Posterior vena cava (tissue), 2 donors: ENCODE measurements around the gene KATNIP. TPM values are rescaled to one million over a fixed set of nuclear protein-coding genes. Genes with fewer than 3 reads are reported as not detected.
"Not testable (repeated sequence)": the region's sequence is repeated elsewhere in the genome, so short reads cannot be mapped to it uniquely, and the experiment has no call there.

Source experiments
- DNase-seq: peaks from one replicate; pipeline ENCODE4 v3.0.0-alpha.2; 2020; ENCODE audit warnings: low spot score
- intact Hi-C, 2 donors: fragments of 100-400 bp; cut with DNase I; formaldehyde crosslinking; loops; one replicate each; pipeline versions ENCODE4 v1.14.1 to v1.14.2; 2022 to 2023
- total RNA-seq, 2 donors: library from RNA; stranded (reverse); fragmentation: NEBNext Ultra II Directional; extraction: Animal tissue kit (Norgen Biotek cat#: 25700); gene quantifications; one replicate each; pipeline ENCODE4 v1.2.1, GENCODE V29; 2021
- donor health status: DM: yes; HTN: yes; CAD: no.
- donor health status: DM: yes; HTN: yes; CAD: no.

The KATNIP gene
- total RNA-seq, 2 donors from 2014 or later = 18.2 to 18.3 TPM

GRCh38 chr16:27531826-27532800, 17.8 kb upstream of the KATNIP start:
- no peak for DNase-seq
- intact Hi-C loops = no loop called here

GRCh38 chr16:27534256-27534655, 15.7 kb upstream of the KATNIP start:
- intact Hi-C loops = no loop called here
- DNase-seq = no peak

GRCh38 chr16:27538528-27538927, 11.4 kb upstream of the KATNIP start:
- DNase-seq = no peak
- intact Hi-C loops = no loop called here

GRCh38 chr16:27539120-27539519, 10.8 kb upstream of the KATNIP start:
- DNase-seq = no peak
- intact Hi-C loops = no loop called here

- intact Hi-C loops = no loop called here
These were observed 10.3 kb upstream of the KATNIP start for GRCh38 chr16:27539636-27540035.

GRCh38 chr16:27543801-27544200, 6.1 kb upstream of the KATNIP start:
- DNase-seq = no peak

More at GRCh38 chr16:27539636-27540035, 10.3 kb upstream of the KATNIP start:
- DNase-seq = no peak

GRCh38 chr16:27544671-27545070, 5.3 kb upstream of the KATNIP start:
- DNase-seq = no peak
- intact Hi-C loops = no loop called here

More at GRCh38 chr16:27543801-27544200, 6.1 kb upstream of the KATNIP start:
- intact Hi-C loops = no loop called here

GRCh38 chr16:27547134-27547533, 2.8 kb upstream of the KATNIP start:
- no peak for DNase-seq
- intact Hi-C loops = no loop called here

GRCh38 chr16:27547851-27548250, 2.1 kb upstream of the KATNIP start:
- DNase-seq = no peak
- intact Hi-C loops = no loop called here

GRCh38 chr16:27549464-27549745, 539 bp upstream of the KATNIP start:
- no peak for DNase-seq
- intact Hi-C loops = no loop called here

GRCh38 chr16:27550582-27550920, 607 bp downstream of the KATNIP start:
- intact Hi-C loops = no loop called here
- DNase-seq = no peak

GRCh38 chr16:27551036-27551435, 1.1 kb downstream of the KATNIP start:
- peak; percentile 1 for DNase-seq
- intact Hi-C loops = no loop called here

- no peak for DNase-seq
- intact Hi-C loops = no loop called here
These were observed 6.5 kb downstream of the KATNIP start for GRCh38 chr16:27556471-27556870.

GRCh38 chr16:27558434-27558833, 8.5 kb downstream of the KATNIP start:
- DNase-seq = no peak
- intact Hi-C loops = no loop called here

GRCh38 chr16:27558932-27559331, 9.0 kb downstream of the KATNIP start:
- intact Hi-C loops = no loop called here
- no peak for DNase-seq

- intact Hi-C loops = no loop called here
- DNase-seq = no peak
These were observed 11.3 kb downstream of the KATNIP start for GRCh38 chr16:27561216-27561615.

- DNase-seq = no peak
- intact Hi-C loops = no loop called here
These were observed 14.3 kb downstream of the KATNIP start for GRCh38 chr16:27564224-27564623.

- no peak for DNase-seq
- intact Hi-C loops = no loop called here
These were observed 16.5 kb downstream of the KATNIP start for GRCh38 chr16:27566417-27566816.

GRCh38 chr16:27568077-27568476, 18.1 kb downstream of the KATNIP start:
- DNase-seq = no peak

GRCh38 chr16:27570986-27571385, 21.0 kb downstream of the KATNIP start:
- intact Hi-C loops, DNase-seq: not testable (repeated sequence)

More at GRCh38 chr16:27568077-27568476, 18.1 kb downstream of the KATNIP start:
- intact Hi-C loops = no loop called here
